GM06990 (cell line): Measurements from ENCODE around the gene ITCH.
A peak's percentile ranks its signal among the peaks of the same experiment; 100 is the strongest.

Experiments
- DNase-seq: peaks from one replicate; pipeline ENCODE4 v3.0.0-alpha.2; 2011; ENCODE audit not compliant: insufficient read length; ENCODE audit errors: extremely low read depth
- H3K27me3 ChIP-seq: replicated peaks from 2 replicates; pipeline ENCODE4 v1.6.0; 2011; ENCODE audit warnings: low read length; ENCODE audit not compliant: control insufficient read depth, insufficient read depth
- H3K36me3 ChIP-seq: 2 replicates; pipeline ENCODE4 v1.5.1; 2011; ENCODE audit warnings: low read length; ENCODE audit not compliant: control insufficient read depth, insufficient read depth
- H3K4me3 ChIP-seq: replicated peaks from 2 replicates; pipeline ENCODE4 v1.5.1; 2011; ENCODE audit warnings: low read depth, mild to moderate bottlenecking, control low read depth, low read length
- CTCF ChIP-seq: IDR thresholded peaks from 2 replicates; pipeline ENCODE4 v1.5.1; 2011; ENCODE audit warnings: low read length, control low read depth, mild to moderate bottlenecking, inconsistent platforms; ENCODE audit not compliant: insufficient read depth, poor library complexity, severe bottlenecking

ITCH gene

GRCh38 chr20:34522969-34523871, 160.1 kb downstream of the ITCH start:
- peak; percentile 60 for DNase-seq
- peak; percentile 70 for TF ChIP-seq CTCF
- Histone ChIP-seq H3K36me3 (peaks cover 13% of the 10 kb centered on the region), H3K27me3 (no peaks in the 10 kb centered on the region), H3K4me3 (no peak overlapping the region)

GRCh38 chr20:34524426-34524825, 161.4 kb downstream of the ITCH start:
- no peak overlapping the region for H3K4me3 ChIP-seq
- DNase-seq, result no peak
- peaks cover 18% of the 10 kb centered on the region for H3K36me3 ChIP-seq
- no peak for TF ChIP-seq CTCF
- no peaks in the 10 kb centered on the region for H3K27me3 ChIP-seq

GRCh38 chr20:34525342-34525708, 162.3 kb downstream of the ITCH start:
- DNase-seq, result no peak
- Histone ChIP-seq H3K36me3 (peaks cover 25% of the 10 kb centered on the region), H3K27me3 (no peaks in the 10 kb centered on the region), H3K4me3 (no peak overlapping the region)
- no peak for TF ChIP-seq CTCF

- H3K36me3 ChIP-seq, result peaks cover 25% of the 10 kb centered on the region
- no peak overlapping the region for H3K4me3 ChIP-seq
- DNase-seq, result no peak
- no peak for TF ChIP-seq CTCF
- no peaks in the 10 kb centered on the region for H3K27me3 ChIP-seq
Measured at GRCh38 chr20:34525709-34526416, 162.8 kb downstream of the ITCH start.

- TF ChIP-seq CTCF, result no peak
- Histone ChIP-seq H3K27me3 (no peaks in the 10 kb centered on the region), H3K4me3 (no peak overlapping the region), H3K36me3 (peaks cover 25% of the 10 kb centered on the region)
- DNase-seq, result no peak
Measured at GRCh38 chr20:34526466-34526865, 163.4 kb downstream of the ITCH start.
